Muscle of leg (tissue), 11 donors: ENCODE measurements around the gene ZFYVE1. TPM values are rescaled to one million over a fixed set of nuclear protein-coding genes. Genes with fewer than 3 reads are reported as not detected.

Experiments
- DNase-seq: peaks from one replicate; pipeline ENCODE4 v3.0.0; 2013
- H3K27ac ChIP-seq: one replicate; pipeline ENCODE4 v1.5.1; 2013; ENCODE audit warnings: mild to moderate bottlenecking, low read length, control low read depth
- H3K27me3 ChIP-seq: one replicate; pipeline ENCODE4 v1.6.1; 2013; ENCODE audit warnings: low read length; ENCODE audit not compliant: control insufficient read depth, insufficient read depth
- H3K36me3 ChIP-seq: one replicate; pipeline ENCODE4 v1.6.1; 2013; ENCODE audit warnings: low read length; ENCODE audit not compliant: control insufficient read depth, insufficient read depth
- H3K4me1 ChIP-seq: one replicate; pipeline ENCODE4 v1.6.1; 2013; ENCODE audit warnings: low read length; ENCODE audit not compliant: control insufficient read depth, insufficient read depth
- H3K4me3 ChIP-seq: one replicate; pipeline ENCODE4 v1.5.1; 2013; ENCODE audit warnings: low read length, control low read depth
- H3K9me3 ChIP-seq: replicated peaks from 2 replicates; pipeline ENCODE4 v1.6.1; 2013; ENCODE audit warnings: low read depth, low read length; ENCODE audit not compliant: control insufficient read depth
- WGBS: methylation state at CpG from one replicate; pipeline ENCODE4 v1.1.5; 2013; ENCODE audit warnings: missing lambda C conversion rate; ENCODE audit not compliant: insufficient coverage; 5-methylcytosine and 5-hydroxymethylcytosine counted together
- polyA plus RNA-seq, 8 donors: library from polyadenylated mRNA; unstranded; fragments of 120-200 nt; gene quantifications; one replicate each; pipeline versions ENCODE4 v1.2.1 to v1.2.3, GENCODE V29; 2013; ENCODE audit warnings: inconsistent platforms in 1 of 8, low replicate concordance in 1 of 8; ENCODE audit not compliant: insufficient read length in 8 of 8, insufficient read depth in 1 of 8
- total RNA-seq: library from RNA; stranded (reverse); fragments of 120-200 nt; gene quantifications from one replicate; pipeline ENCODE4 v1.2.4, GENCODE V29; 2013

The ZFYVE1 gene
- total and polyA plus RNA-seq, 9 donors: 8.4 to 15.3 (median 12.6) TPM

DNA sequence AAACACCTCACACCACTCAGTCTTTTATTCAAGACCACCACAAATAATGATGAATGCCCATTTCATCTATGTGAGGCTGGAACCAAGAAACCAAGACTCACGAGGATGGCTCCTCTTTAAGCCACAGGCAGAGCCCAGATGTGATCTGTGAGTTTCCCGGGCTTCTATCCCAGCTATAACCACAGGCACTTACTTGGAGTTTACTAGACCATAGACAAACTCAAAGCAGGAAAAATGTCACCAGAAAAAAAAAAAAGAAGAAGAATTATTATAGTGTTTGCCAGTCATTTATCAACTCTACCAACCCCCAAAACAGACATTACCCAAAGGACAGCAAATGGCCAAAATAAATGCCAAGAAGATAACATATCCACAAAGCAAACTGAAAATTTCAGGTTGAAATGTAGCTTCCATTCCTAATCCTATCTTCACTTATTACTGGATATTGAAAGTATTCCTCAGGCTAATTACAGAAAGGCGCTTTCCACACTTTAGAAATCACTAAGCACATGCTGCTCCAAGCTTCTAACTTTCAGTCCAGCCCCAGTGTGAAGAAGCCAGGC, 44.7 kb downstream of the ZFYVE1 start:
- Histone ChIP-seq H3K9me3 (no peaks in the 10 kb centered on the region), H3K27me3 (no peaks in the 10 kb centered on the region), H3K27ac (no peak overlapping the region), H3K4me1 (no peaks in the 10 kb centered on the region), H3K4me3 (no peak overlapping the region), H3K36me3 (peaks cover 49% of the 10 kb centered on the region)
- DNase-seq: no peak
- no CpG with 5 or more reads among the region's 3 CpGs for WGBS

- no peak overlapping the region for H3K4me3 ChIP-seq
- no peak overlapping the region for H3K27ac ChIP-seq
- H3K27me3 ChIP-seq: no peaks in the 10 kb centered on the region
- WGBS: 81% methylated on average over 3 of the region's 8 CpGs
- DNase-seq: no peak
- no peaks in the 10 kb centered on the region for H3K4me1 ChIP-seq
- H3K36me3 ChIP-seq: peaks cover 44% of the 10 kb centered on the region
- H3K9me3 ChIP-seq: no peaks in the 10 kb centered on the region
Measured at GRCh38 chr14:72980863-72981262, 46.0 kb downstream of the ZFYVE1 start.

GRCh38 chr14:72978856-72979255, 48.0 kb downstream of the ZFYVE1 start:
- WGBS: 95% methylated on average over 8 of the region's 9 CpGs

DNA sequence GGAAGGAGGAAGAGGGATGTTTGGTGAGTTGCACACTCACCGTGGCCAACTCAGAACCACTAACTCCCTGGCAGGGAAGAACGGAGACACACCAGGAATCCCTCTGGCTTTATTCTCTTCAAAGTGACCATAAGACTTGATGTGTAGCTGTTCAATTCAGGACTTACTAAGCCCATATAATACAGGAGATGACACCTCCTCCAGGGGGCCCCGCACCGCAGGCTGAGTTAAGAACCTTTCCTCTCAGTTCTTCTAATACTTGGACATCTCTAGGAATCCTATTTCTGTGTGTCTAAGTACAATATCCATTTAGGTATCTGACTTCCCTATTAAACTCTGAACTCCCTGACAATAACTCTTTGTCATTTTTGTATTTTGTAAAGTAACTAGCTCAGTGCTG, 51.1 kb downstream of the ZFYVE1 start:
- no peaks in the 10 kb centered on the region for H3K27me3 ChIP-seq
- DNase-seq: no peak
- no peaks in the 10 kb centered on the region for H3K9me3 ChIP-seq
- peaks cover 63% of the 10 kb centered on the region for H3K36me3 ChIP-seq
- no peak overlapping the region for H3K4me3 ChIP-seq
- H3K4me1 ChIP-seq: no peaks in the 10 kb centered on the region
- no peak overlapping the region for H3K27ac ChIP-seq
- WGBS: no CpG with 5 or more reads among the region's 4 CpGs

More at GRCh38 chr14:72978856-72979255, 48.0 kb downstream of the ZFYVE1 start:
- Histone ChIP-seq H3K4me3 (no peak overlapping the region), H3K27me3 (no peaks in the 10 kb centered on the region), H3K4me1 (no peaks in the 10 kb centered on the region), H3K27ac (no peak overlapping the region), H3K9me3 (no peaks in the 10 kb centered on the region), H3K36me3 (peaks cover 57% of the 10 kb centered on the region)
- no peak for DNase-seq

DNA sequence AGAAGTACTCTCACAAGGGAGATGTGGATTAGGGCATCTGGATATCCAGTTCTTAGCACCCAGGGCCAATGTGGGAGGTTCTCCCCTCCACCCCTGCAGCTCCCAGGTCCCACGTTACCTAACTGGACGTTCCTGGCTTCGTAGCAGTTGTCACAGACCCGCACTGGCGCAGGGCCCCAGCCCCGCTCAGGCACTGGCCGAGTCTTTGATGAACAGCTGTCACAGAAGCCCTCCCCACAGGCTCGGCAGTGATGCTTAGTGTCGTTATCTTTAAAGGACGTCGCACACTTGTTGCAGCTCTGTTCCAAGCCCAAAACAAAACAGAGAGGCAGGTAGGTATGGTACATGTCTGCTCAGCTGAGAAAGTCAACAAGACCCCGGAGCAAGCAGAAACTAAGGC, 52.2 kb downstream of the ZFYVE1 start:
- WGBS: 77% methylated on average over 8 of the region's 12 CpGs
- Histone ChIP-seq H3K4me3 (no peak overlapping the region), H3K27ac (no peak overlapping the region), H3K27me3 (no peaks in the 10 kb centered on the region), H3K4me1 (no peaks in the 10 kb centered on the region), H3K9me3 (no peaks in the 10 kb centered on the region), H3K36me3 (peaks cover 67% of the 10 kb centered on the region)
- DNase-seq: no peak

GRCh38 chr14:72970824-72971434, 56.0 kb downstream of the ZFYVE1 start:
- Histone ChIP-seq H3K9me3 (no peaks in the 10 kb centered on the region), H3K4me3 (no peak overlapping the region), H3K27ac (no peak overlapping the region), H3K27me3 (no peaks in the 10 kb centered on the region), H3K4me1 (no peaks in the 10 kb centered on the region), H3K36me3 (peaks cover 60% of the 10 kb centered on the region)
- WGBS: 83% methylated on average over 20 of the region's 20 CpGs
- DNase-seq: no peak

GRCh38 chr14:72970058-72970630, 56.8 kb downstream of the ZFYVE1 start:
- no peak overlapping the region for H3K27ac ChIP-seq
- peaks cover 53% of the 10 kb centered on the region for H3K36me3 ChIP-seq
- no peaks in the 10 kb centered on the region for H3K4me1 ChIP-seq
- 70% methylated on average over 6 of the region's 17 CpGs for WGBS
- DNase-seq: no peak
- no peaks in the 10 kb centered on the region for H3K27me3 ChIP-seq
- no peaks in the 10 kb centered on the region for H3K9me3 ChIP-seq
- H3K4me3 ChIP-seq: no peak overlapping the region

DNA sequence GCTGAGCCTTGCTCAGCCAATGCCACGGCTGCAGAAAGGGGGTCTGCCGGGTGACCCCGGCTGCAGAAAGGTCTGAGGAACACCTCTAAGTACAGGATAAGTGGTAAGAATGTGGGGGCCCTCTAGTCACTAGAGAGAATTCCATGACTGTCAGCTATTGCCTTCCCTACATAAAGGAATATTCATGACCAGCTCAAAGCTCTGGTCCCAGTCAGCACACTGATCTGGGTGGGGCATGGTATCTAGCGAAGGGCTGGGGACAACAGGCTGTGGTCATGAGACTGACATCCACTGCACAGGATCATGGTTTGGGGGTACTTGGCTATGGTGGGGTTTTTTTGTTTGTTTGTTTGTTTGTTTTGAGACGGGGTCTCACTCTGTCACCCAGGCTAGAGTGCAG, 58.6 kb downstream of the ZFYVE1 start:
- no peak for DNase-seq
- WGBS: no CpG with 5 or more reads among the region's 5 CpGs
- Histone ChIP-seq H3K36me3 (peaks cover 34% of the 10 kb centered on the region), H3K27ac (no peak overlapping the region), H3K9me3 (no peaks in the 10 kb centered on the region), H3K27me3 (no peaks in the 10 kb centered on the region), H3K4me1 (no peaks in the 10 kb centered on the region), H3K4me3 (no peak overlapping the region)

- WGBS: 94% methylated on average over 6 of the region's 6 CpGs
- Histone ChIP-seq H3K4me1 (no peaks in the 10 kb centered on the region), H3K9me3 (no peaks in the 10 kb centered on the region), H3K27ac (no peak overlapping the region), H3K4me3 (no peak overlapping the region), H3K36me3 (peaks cover 23% of the 10 kb centered on the region), H3K27me3 (no peaks in the 10 kb centered on the region)
- DNase-seq: no peak
Measured at GRCh38 chr14:72966038-72966437, 60.9 kb downstream of the ZFYVE1 start.

DNA sequence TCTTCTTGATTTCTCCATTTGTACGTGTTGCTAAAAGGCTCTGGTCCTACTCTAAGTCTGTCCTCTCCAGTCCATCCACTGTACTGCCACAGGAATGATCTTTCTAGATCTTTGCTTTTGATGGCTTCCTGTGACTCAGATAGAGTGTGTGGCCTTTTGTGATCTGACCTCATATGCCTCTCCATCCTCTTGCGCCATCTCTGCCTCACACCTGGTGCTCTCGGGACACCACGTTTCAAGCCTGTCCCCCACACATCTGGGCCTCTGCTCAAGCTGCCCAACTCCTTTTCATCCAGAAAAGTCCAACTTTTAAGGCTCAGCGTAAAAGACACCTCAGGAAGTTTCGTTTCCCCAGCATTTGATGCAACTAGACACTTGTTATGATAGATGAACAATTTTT, 61.7 kb downstream of the ZFYVE1 start:
- H3K27ac ChIP-seq: no peak overlapping the region
- peaks cover 24% of the 10 kb centered on the region for H3K36me3 ChIP-seq
- H3K4me3 ChIP-seq: no peak overlapping the region
- H3K4me1 ChIP-seq: no peaks in the 10 kb centered on the region
- no peaks in the 10 kb centered on the region for H3K27me3 ChIP-seq
- DNase-seq: no peak
- no peaks in the 10 kb centered on the region for H3K9me3 ChIP-seq
- WGBS: 60% methylated on average over 2 of the region's 6 CpGs
